ENCODE data around the gene SRPRA.

The SRPRA gene

GRCh38 chr11:126262216-126262615 lies 6.5 kb downstream of the SRPRA start:
- H4K8ac ChIP-seq (ENCODE audit: low read length): no peak overlapping the region
- 96% methylated on average over 6 of the region's 6 CpGs for WGBS
- no peak overlapping the region for H3K18ac ChIP-seq (ENCODE audit: low read depth in 1 of 2, low read length in 2 of 2)

GRCh38 chr11:126257764-126258163 lies 10.9 kb downstream of the SRPRA start:
- Histone ChIP-seq H3K9ac (ENCODE audit: low read length) (no peak overlapping the region), H2AK5ac (ENCODE audit: low read length, severe bottlenecking) (no peak overlapping the region), H2BK12ac (ENCODE audit: low read length in 2 of 2) (no peak overlapping the region), H3K36me3 (ENCODE audit: control insufficient read depth in 1 of 2, insufficient read depth in 2 of 2, low read depth in 1 of 2, low read length in 2 of 2) (peaks cover 25 to 71% of the 10 kb centered on the region in 2 experiments), H3K4me1 (ENCODE audit: control insufficient read depth, insufficient read depth, low read depth, low read length) (peaks cover 2% of the 10 kb centered on the region), H3K79me1 (replicated peaks; ENCODE audit: low read length, poor library complexity, severe bottlenecking) (peaks cover 3% of the 10 kb centered on the region), H4K91ac (ENCODE audit: low read length) (no peak overlapping the region), H3K4me2 (ENCODE audit: low read length, poor library complexity, severe bottlenecking) (no peak overlapping the region), H3K4me3 (ENCODE audit: insufficient read depth in 1 of 2, low read depth in 1 of 2, low read length in 2 of 2) (no peak overlapping the region), H3K14ac (ENCODE audit: low read length in 2 of 2) (no peak overlapping the region), H2BK5ac (ENCODE audit: low read depth, low read length, poor library complexity, severe bottlenecking) (no peak overlapping the region), H4K8ac (ENCODE audit: low read length) (no peak overlapping the region), H2BK15ac (ENCODE audit: low read depth, poor library complexity, severe bottlenecking) (no peak overlapping the region), H3K27me3 (ENCODE audit: control insufficient read depth in 1 of 2, insufficient read depth in 1 of 2, low read length in 2 of 2) (no peaks in the 10 kb centered on the region), H3K27ac (ENCODE audit: low read length, poor library complexity, severe bottlenecking) (no peak overlapping the region), H2BK120ac (ENCODE audit: low read depth, low read length) (no peak overlapping the region), H3K23ac (ENCODE audit: low read length in 2 of 2) (no peak overlapping the region), H3K9me3 (ENCODE audit: control insufficient read depth, low read length) (no peaks in the 10 kb centered on the region), H2AFZ (ENCODE audit: low read depth, low read length) (no peak overlapping the region), H3K4ac (ENCODE audit: low read depth in 1 of 2, low read length in 2 of 2) (no peak overlapping the region), H3K18ac (ENCODE audit: low read depth in 1 of 2, low read length in 2 of 2) (no peak overlapping the region)
- DNase-seq: peak; percentile 42
- WGBS: 81% methylated on average over 1 of the region's 2 CpGs

More at GRCh38 chr11:126262216-126262615, 6.5 kb downstream of the SRPRA start:
- no peak overlapping the region for H4K91ac ChIP-seq (ENCODE audit: low read length)
- H2BK120ac ChIP-seq (ENCODE audit: low read depth, low read length): no peak overlapping the region
- peaks cover 2% of the 10 kb centered on the region for H3K4me1 ChIP-seq (ENCODE audit: control insufficient read depth, insufficient read depth, low read depth, low read length)
- H3K9me3 ChIP-seq (ENCODE audit: control insufficient read depth, low read length): no peaks in the 10 kb centered on the region
- H3K4me2 ChIP-seq (ENCODE audit: low read length, poor library complexity, severe bottlenecking): no peak overlapping the region
- DNase-seq: no peak
- H2AFZ ChIP-seq (ENCODE audit: low read depth, low read length): no peak overlapping the region
- H2BK12ac ChIP-seq (ENCODE audit: low read length in 2 of 2): no peak overlapping the region
- no peak overlapping the region for H2BK5ac ChIP-seq (ENCODE audit: low read depth, low read length, poor library complexity, severe bottlenecking)
- peaks cover 22% of the 10 kb centered on the region for H3K79me1 ChIP-seq (replicated peaks; ENCODE audit: low read length, poor library complexity, severe bottlenecking)
- peaks cover 49 to 74% of the 10 kb centered on the region in 2 experiments for H3K36me3 ChIP-seq (ENCODE audit: control insufficient read depth in 1 of 2, insufficient read depth in 2 of 2, low read depth in 1 of 2, low read length in 2 of 2)
- H2BK15ac ChIP-seq (ENCODE audit: low read depth, poor library complexity, severe bottlenecking): no peak overlapping the region
- no peaks in the 10 kb centered on the region for H3K27me3 ChIP-seq (ENCODE audit: control insufficient read depth in 1 of 2, insufficient read depth in 1 of 2, low read length in 2 of 2)
- H2AK5ac ChIP-seq (ENCODE audit: low read length, severe bottlenecking): no peak overlapping the region
- no peak overlapping the region for H3K4me3 ChIP-seq (ENCODE audit: insufficient read depth in 1 of 2, low read depth in 1 of 2, low read length in 2 of 2)
- H3K4ac ChIP-seq (ENCODE audit: low read depth in 1 of 2, low read length in 2 of 2): no peak overlapping the region
- no peak overlapping the region for H3K23ac ChIP-seq (ENCODE audit: low read length in 2 of 2)
- no peak overlapping the region for H3K14ac ChIP-seq (ENCODE audit: low read length in 2 of 2)
- H3K27ac ChIP-seq (ENCODE audit: low read length, poor library complexity, severe bottlenecking): no peak overlapping the region
- no peak overlapping the region for H3K9ac ChIP-seq (ENCODE audit: low read length)

GRCh38 chr11:126257144-126257543 lies 11.6 kb downstream of the SRPRA start:
- H3K14ac ChIP-seq (ENCODE audit: low read length in 2 of 2): no peak overlapping the region
- no peak overlapping the region for H3K23ac ChIP-seq (ENCODE audit: low read length in 2 of 2)
- WGBS: 100% methylated on average over 1 of the region's 2 CpGs

GRCh38 chr11:126256216-126256615 lies 12.5 kb downstream of the SRPRA start:
- Histone ChIP-seq H3K9me3 (ENCODE audit: control insufficient read depth, low read length) (no peaks in the 10 kb centered on the region), H4K8ac (ENCODE audit: low read length) (no peak overlapping the region), H3K9ac (ENCODE audit: low read length) (no peak overlapping the region), H2BK120ac (ENCODE audit: low read depth, low read length) (no peak overlapping the region), H3K4me3 (ENCODE audit: insufficient read depth in 1 of 2, low read depth in 1 of 2, low read length in 2 of 2) (no peak overlapping the region), H2BK15ac (ENCODE audit: low read depth, poor library complexity, severe bottlenecking) (no peak overlapping the region), H3K23ac (ENCODE audit: low read length in 2 of 2) (no peak overlapping the region), H2AK5ac (ENCODE audit: low read length, severe bottlenecking) (no peak overlapping the region), H2BK5ac (ENCODE audit: low read depth, low read length, poor library complexity, severe bottlenecking) (no peak overlapping the region), H3K4me2 (ENCODE audit: low read length, poor library complexity, severe bottlenecking) (no peak overlapping the region), H3K36me3 (ENCODE audit: control insufficient read depth in 1 of 2, insufficient read depth in 2 of 2, low read depth in 1 of 2, low read length in 2 of 2) (peaks cover 28 to 67% of the 10 kb centered on the region in 2 experiments), H2BK12ac (ENCODE audit: low read length in 2 of 2) (no peak overlapping the region), H3K27me3 (ENCODE audit: control insufficient read depth in 1 of 2, insufficient read depth in 1 of 2, low read length in 2 of 2) (no peaks in the 10 kb centered on the region), H3K79me1 (replicated peaks; ENCODE audit: low read length, poor library complexity, severe bottlenecking) (peaks cover 3% of the 10 kb centered on the region), H3K4ac (ENCODE audit: low read depth in 1 of 2, low read length in 2 of 2) (no peak overlapping the region), H4K91ac (ENCODE audit: low read length) (no peak overlapping the region), H3K14ac (ENCODE audit: low read length in 2 of 2) (no peak overlapping the region), H3K27ac (ENCODE audit: low read length, poor library complexity, severe bottlenecking) (no peak overlapping the region), H2AFZ (ENCODE audit: low read depth, low read length) (no peak overlapping the region), H3K4me1 (ENCODE audit: control insufficient read depth, insufficient read depth, low read depth, low read length) (peaks cover 2% of the 10 kb centered on the region), H3K18ac (ENCODE audit: low read depth in 1 of 2, low read length in 2 of 2) (no peak overlapping the region)
- DNase-seq: no peak
- 94% methylated on average over 3 of the region's 4 CpGs for WGBS

More at GRCh38 chr11:126257144-126257543, 11.6 kb downstream of the SRPRA start:
- H2AFZ ChIP-seq (ENCODE audit: low read depth, low read length): no peak overlapping the region
- H3K9ac ChIP-seq (ENCODE audit: low read length): no peak overlapping the region
- H3K9me3 ChIP-seq (ENCODE audit: control insufficient read depth, low read length): no peaks in the 10 kb centered on the region
- H2BK120ac ChIP-seq (ENCODE audit: low read depth, low read length): no peak overlapping the region
- H2AK5ac ChIP-seq (ENCODE audit: low read length, severe bottlenecking): no peak overlapping the region
- H4K91ac ChIP-seq (ENCODE audit: low read length): no peak overlapping the region
- no peak overlapping the region for H3K4me2 ChIP-seq (ENCODE audit: low read length, poor library complexity, severe bottlenecking)
- H3K27ac ChIP-seq (ENCODE audit: low read length, poor library complexity, severe bottlenecking): no peak overlapping the region
- no peaks in the 10 kb centered on the region for H3K27me3 ChIP-seq (ENCODE audit: control insufficient read depth in 1 of 2, insufficient read depth in 1 of 2, low read length in 2 of 2)
- H4K8ac ChIP-seq (ENCODE audit: low read length): no peak overlapping the region
- H2BK15ac ChIP-seq (ENCODE audit: low read depth, poor library complexity, severe bottlenecking): no peak overlapping the region
- no peak overlapping the region for H2BK12ac ChIP-seq (ENCODE audit: low read length in 2 of 2)
- no peak for DNase-seq
- peaks cover 2% of the 10 kb centered on the region for H3K4me1 ChIP-seq (ENCODE audit: control insufficient read depth, insufficient read depth, low read depth, low read length)
- H3K4me3 ChIP-seq (ENCODE audit: insufficient read depth in 1 of 2, low read depth in 1 of 2, low read length in 2 of 2): no peak overlapping the region
- H3K4ac ChIP-seq (ENCODE audit: low read depth in 1 of 2, low read length in 2 of 2): no peak overlapping the region
- H3K18ac ChIP-seq (ENCODE audit: low read depth in 1 of 2, low read length in 2 of 2): no peak overlapping the region
- H3K79me1 ChIP-seq (replicated peaks; ENCODE audit: low read length, poor library complexity, severe bottlenecking): peaks cover 3% of the 10 kb centered on the region
- H2BK5ac ChIP-seq (ENCODE audit: low read depth, low read length, poor library complexity, severe bottlenecking): no peak overlapping the region
- H3K36me3 ChIP-seq (ENCODE audit: control insufficient read depth in 1 of 2, insufficient read depth in 2 of 2, low read depth in 1 of 2, low read length in 2 of 2): peaks cover 28 to 70% of the 10 kb centered on the region in 2 experiments

Data from mesenchymal stem cell (in vitro differentiated cells and primary cell).